Activated T-cell treated with anti-CD3 and anti-CD28 coated beads, Interleukin-2, amount 50 U/mL, for 48 hours (primary cell): ENCODE data around the gene SEPTIN6.

Experiments used
- DNase-seq, 2 experiments: peaks; one replicate each; pipeline ENCODE4 v3.0.0-alpha.2; 2020

SEPTIN6 gene

DNA sequence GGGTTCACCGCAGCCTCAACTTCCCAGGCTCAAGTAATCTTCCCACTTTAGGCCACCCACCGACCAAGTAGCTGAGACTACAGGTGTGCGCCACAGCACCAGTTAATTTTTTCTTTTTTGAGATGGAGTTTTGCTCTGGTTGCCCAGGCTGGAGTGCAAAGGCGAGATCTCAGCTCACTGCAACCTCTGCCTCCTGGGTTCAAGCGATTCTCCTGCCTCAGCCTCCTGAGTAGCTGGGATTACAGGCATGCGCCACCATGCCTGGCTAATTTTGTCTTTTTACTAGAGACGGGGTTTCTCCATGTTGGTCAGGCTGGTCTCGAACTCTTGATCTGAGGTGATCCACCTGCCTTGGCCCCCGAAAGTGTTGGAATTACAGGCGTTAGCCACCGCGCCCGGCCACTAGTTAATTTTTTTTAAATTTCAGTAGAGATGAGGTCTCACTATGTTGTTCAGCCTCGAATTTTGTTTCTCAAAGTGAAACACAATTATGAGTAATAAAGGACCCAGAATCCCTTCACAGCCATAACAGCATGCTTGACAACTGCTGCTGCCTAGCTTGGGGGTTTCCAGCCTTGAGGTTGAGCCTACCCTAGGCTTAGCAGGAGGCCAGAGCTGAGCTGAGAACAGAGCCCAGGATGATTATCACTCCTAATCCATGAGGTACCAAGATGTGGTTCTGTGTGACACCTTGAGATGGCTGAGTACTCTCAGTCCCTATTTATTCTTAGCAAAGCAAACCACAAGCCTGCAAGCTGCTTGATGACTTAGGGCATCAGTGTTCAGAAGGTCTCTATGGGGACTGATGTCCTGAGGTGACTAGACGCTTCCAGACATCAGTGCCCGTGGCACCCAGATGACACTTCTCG, 45.2 kb downstream of the SEPTIN6 start:
- peak; percentile 79 to 80 for DNase-seq

GRCh38 chrX:119647089-119647488, 45.9 kb downstream of the SEPTIN6 start:
- no peak for DNase-seq

DNA sequence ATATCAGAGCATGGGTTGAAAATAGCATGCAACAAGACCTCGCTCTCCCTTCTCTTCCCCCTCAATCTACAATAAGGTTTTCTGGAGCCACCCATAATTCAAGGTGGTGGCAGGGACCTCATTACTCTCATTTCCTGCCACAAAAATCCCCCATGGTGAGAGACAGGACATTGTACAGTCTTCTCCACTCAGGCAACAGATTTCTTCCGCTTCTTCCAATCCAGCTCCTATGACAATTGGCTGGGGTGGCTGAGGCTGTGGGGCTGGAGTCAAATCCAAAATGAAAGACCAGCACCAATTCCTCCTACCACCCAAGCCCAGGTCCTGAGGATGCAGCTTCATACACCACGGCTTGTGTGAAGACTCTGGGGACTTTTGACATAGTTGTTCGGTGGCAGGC, 46.5 kb downstream of the SEPTIN6 start:
- DNase-seq: peak in 1 of 2 experiments; percentile 28

DNA sequence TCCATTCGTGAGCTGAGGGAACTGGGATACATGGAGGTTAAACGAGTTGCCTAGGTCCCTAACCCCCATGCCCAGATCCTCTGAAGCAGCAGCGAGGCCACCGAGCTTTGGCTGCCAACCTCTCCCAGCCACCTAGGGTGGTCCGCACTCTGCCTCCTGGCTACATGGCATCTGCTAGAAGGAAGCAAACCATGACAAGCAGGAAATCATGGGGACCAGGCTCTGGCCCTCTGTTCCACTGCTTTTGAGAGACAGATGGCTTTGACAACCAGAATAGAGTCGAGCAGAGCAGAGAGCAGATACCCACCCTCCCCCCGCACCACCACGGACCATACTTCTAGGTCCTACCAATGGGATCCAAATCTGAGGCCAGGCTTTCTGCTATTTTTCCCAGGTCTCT, 49.3 kb downstream of the SEPTIN6 start:
- DNase-seq: no peak
